A549 treated with Mapracorat at 1 μM for 4 hours (cell line): ENCODE data around the gene DPH7. TPM values are rescaled to one million over a fixed set of nuclear protein-coding genes. Genes with fewer than 3 reads are reported as not detected.

Experiments
- total RNA-seq: library from RNA; stranded (reverse); fragments of 200-300 nt; extraction: Qiagen RNA extraction; gene quantifications from 5 replicates; pipeline ENCODE4 v1.2.3, GENCODE V29; 2022

Gene DPH7
- total RNA-seq = 25.3 to 30.5 TPM (median 29.3 TPM) in 5 replicates

GRCh38 chr9:137578518-137579258, at the start of gene DPH7:
DPH7 (minus strand) TSS chr9:137578925; CDS start chr9:137578777, 148 bp downstream.

GRCh38 chr9:137618105-137619067, 39.7 kb upstream of the DPH7 start, which contains the start of gene EHMT1:
EHMT1 (plus strand) TSS chr9:137619005; CDS start chr9:137619029, 24 bp downstream.

GRCh38 chr9:137605121-137606004, 26.6 kb upstream of the DPH7 start, which contains the start of gene ARRDC1:
ARRDC1 (plus strand) TSS chr9:137605686; CDS start chr9:137605718, 32 bp downstream.

GRCh38 chr9:137590469-137591383, 12.0 kb upstream of the DPH7 start, which contains the start of gene ZMYND19:
ZMYND19 (minus strand) TSS chr9:137590512; CDS start chr9:137590263, 249 bp downstream.

GRCh38 chr9:137551264-137552021, 27.3 kb downstream of the DPH7 start, which contains the start of gene MRPL41:
MRPL41 (plus strand) TSS chr9:137551879; CDS start chr9:137552082, 203 bp downstream.

GRCh38 chr9:137550231-137550621, 28.5 kb downstream of the DPH7 start, which contains the start of gene PNPLA7:
PNPLA7 (minus strand) TSS chr9:137550402; CDS start chr9:137550197, 205 bp downstream.

Other genes with a start within 250 kb of the DPH7 start
- 4.0 to 6.6 TPM (median 6.0 TPM) in 5 replicates for gene EXD3, start 155.8 kb downstream of the DPH7 start, total RNA-seq
- gene NOXA1, start 155.5 kb downstream of the DPH7 start, total RNA-seq = 0.77 to 2.0 TPM (median 1.7 TPM) in 5 replicates
- 0.10 to 0.30 TPM (median 0.27 TPM) in 5 replicates for gene ENTPD8, start 137.6 kb downstream of the DPH7 start, total RNA-seq
- gene NSMF, start 119.6 kb downstream of the DPH7 start, total RNA-seq = 31.5 to 48.0 TPM (median 42.1 TPM) in 5 replicates
- 0.59 to 0.87 TPM (median 0.86 TPM) in 5 replicates for gene PNPLA7, start 28.5 kb downstream of the DPH7 start, total RNA-seq
- gene MRPL41, start 27.0 kb downstream of the DPH7 start, total RNA-seq = 47.6 to 99.9 TPM (median 91.4 TPM) in 5 replicates
- gene ZMYND19, start 11.6 kb upstream of the DPH7 start, total RNA-seq = 41.4 to 65.4 TPM (median 58.4 TPM) in 5 replicates
- 45.8 to 64.4 TPM (median 54.5 TPM) in 5 replicates for gene ARRDC1, start 26.8 kb upstream of the DPH7 start, total RNA-seq
- 37.5 to 49.7 TPM (median 43.3 TPM) in 5 replicates for gene EHMT1, start 40.1 kb upstream of the DPH7 start, total RNA-seq